CD4-positive, alpha-beta T cell treated with Interleukin-6 at 100 ng/mL for 8 hours (primary cell): ENCODE measurements around the gene PAPPA2.

Experiments used
- DNase-seq: peaks from one replicate; pipeline ENCODE4 v3.0.0-alpha.2; 2020; ENCODE audit warnings: mixed read lengths, low spot score

PAPPA2 gene

DNA sequence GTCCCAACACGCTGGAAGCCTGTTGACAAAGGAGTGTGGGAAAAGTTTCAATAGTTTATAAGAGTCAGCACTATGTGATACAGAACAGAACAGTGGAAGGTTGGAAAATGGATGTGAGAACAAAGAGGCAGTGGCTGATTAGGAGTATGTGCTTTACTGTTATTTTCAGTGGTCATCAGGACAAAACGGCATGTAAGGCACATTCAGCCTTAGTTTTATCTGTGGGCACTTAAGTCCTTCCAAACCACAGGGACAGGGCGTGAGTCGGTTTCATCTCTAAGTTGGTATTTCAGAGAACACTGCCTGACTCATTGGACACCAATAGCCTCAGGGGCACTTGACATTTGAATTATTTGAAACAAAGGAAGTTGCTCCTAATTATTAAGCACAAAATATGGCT, 394.7 kb downstream of the PAPPA2 start:
- no peak for DNase-seq

DNA sequence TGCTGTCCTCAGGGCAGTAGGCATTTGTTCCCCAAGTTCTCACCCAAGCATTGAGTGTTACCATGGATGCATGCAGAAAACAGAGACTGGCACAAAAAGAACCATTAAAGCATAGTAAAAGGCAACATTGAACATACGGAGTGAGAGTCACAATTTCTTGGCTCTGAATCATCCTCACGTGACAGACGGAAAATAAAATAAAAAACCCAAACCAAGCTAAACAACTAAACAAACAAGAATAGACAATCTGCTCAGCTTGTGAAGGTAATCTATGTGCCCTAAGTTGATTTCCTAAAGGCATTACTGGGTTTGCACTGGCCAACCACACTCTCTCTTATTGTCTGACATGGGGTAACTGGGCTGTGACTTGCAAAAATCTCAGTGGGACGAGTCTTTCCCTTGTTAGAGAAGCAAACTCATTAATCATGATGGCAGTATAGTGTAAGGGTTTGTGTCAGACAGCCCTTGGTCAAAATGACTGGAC, 395.5 kb downstream of the PAPPA2 start:
- DNase-seq: no peak

DNA sequence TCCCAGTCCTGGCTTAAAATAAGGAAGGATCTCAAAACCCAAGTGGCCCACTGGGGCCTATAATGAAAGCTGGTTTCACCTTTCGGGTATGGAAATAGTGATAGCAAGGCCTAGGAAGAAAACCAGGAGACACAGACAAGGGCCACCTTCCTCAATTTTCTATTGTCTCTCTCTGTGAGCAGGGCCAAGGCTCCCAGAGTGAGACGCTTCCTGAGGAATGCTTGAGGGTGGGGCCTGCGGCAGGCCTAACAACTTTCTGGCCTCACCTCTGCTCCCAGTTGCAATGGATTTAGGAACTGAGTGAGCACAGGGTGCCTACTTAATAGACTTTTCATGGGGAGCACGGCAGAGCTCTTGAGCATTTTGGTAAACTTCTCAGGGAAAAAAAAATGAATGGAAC, 400.6 kb downstream of the PAPPA2 start:
- no peak for DNase-seq

DNA sequence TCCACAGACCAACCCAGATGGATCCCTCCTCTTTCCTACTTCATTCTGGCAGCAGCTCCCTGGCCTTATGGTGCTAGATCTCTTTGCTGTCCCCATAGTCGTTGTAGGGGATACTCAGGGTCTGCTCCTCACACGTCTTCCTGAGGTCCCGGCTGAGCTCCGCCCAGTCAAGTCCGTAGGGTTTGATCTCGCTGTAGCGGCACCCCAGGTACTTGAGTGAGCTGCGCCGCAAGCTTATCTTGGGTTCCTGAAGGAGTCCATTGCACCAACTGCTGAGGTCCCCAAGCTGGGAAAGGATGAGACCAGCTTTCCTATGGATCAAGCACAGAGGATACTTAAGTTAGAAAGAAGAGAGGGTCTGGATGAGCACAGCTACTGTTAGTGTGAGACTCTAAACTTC, 401.2 kb downstream of the PAPPA2 start:
- DNase-seq: no peak

DNA sequence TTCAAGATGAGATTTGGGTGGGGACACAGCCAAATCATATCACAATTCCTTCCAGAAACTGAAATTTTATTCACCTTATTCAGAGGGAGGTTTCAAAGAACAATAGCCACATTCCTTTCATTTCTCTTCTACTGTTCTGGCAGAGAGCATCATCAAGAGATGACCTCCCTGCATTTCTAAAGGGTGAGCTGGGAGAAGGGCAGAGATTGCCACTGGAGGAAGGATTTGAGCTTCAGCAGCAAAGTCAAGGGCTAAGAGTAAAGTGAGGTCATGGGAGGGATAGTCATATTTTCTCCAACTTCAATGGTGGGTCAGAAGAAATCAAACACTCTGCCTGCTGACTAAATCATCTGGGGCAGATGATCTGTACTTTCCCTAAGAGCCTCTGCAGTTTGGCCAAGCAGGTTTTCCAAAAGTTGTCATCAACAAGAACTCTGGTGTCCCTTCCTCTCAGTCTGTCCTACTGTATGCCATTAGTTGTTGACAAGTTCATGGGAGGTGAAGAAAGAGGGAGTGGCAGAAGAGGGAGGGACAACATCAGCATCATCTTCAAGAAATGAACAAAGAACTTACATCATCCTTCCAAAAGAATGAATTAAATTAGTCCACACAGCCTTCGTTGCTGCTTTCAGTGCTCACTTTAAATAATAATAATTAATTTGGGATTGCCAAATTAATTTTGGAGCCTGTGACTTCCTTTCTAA, 403.2 kb downstream of the PAPPA2 start:
- DNase-seq: no peak

DNA sequence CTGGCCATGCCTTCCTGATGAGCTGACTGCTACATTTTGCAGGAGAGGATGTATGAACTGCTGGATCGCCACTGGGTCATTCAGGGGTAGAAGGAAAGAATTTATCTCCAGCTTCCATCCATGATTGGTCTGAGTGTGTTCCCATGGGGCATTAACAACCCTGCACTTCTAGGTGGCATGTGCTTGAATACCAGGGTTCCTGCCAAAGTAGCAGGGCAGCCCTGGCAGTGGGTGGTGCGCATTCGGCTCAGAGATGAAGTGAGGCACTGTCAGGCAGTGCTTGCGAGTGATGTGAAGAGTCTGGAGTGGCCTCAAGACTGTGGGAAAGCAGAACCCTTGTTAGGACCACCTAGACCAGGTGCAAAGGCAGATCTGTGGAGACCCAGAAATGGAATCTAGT, 406.6 kb downstream of the PAPPA2 start:
- no peak for DNase-seq

DNA sequence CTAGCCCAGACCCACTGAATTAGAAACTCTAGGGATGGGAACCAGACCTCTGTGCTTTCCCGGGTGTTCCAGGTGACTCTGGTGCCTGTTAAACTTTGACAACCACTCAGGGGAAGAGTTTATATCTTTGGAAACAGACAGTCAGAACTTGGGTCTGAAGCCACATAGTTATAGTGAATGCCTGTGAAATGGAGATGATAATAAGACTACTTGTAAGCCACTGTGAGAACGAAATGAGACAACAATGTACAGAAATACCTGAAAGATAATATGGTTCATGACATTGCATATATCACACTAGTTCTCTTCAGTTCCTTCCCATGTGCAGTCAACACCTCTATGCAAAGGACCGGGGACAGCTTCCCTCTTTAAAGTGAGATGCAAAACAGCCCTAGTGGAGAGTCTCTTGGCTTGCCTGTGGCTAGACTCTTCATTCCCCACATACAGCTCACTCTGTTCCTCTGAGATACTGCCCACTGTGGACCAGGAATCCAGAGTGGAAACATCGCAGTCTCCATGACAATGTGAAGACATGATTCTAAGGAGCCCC, 414.1 kb downstream of the PAPPA2 start:
- DNase-seq: no peak

DNA sequence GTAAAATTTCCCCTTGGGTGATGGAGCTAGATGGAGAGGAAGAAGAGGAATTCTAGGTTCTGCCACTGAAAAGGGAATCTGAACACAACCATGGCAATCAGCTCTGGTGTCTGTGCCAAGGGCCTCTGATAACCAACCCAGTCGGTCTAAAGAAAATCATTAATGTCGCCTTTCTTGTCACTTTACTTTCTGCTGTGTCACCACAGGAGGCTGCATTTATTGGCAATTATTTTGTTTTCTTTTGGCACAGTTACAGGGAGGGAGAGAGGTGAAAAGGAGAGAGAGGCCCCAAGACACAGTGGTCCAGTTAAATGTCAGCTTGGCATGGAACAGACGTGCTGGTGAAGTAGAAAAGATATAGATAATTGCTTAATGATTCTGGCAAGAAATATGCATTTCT, 414.6 kb downstream of the PAPPA2 start:
- no peak for DNase-seq

DNA sequence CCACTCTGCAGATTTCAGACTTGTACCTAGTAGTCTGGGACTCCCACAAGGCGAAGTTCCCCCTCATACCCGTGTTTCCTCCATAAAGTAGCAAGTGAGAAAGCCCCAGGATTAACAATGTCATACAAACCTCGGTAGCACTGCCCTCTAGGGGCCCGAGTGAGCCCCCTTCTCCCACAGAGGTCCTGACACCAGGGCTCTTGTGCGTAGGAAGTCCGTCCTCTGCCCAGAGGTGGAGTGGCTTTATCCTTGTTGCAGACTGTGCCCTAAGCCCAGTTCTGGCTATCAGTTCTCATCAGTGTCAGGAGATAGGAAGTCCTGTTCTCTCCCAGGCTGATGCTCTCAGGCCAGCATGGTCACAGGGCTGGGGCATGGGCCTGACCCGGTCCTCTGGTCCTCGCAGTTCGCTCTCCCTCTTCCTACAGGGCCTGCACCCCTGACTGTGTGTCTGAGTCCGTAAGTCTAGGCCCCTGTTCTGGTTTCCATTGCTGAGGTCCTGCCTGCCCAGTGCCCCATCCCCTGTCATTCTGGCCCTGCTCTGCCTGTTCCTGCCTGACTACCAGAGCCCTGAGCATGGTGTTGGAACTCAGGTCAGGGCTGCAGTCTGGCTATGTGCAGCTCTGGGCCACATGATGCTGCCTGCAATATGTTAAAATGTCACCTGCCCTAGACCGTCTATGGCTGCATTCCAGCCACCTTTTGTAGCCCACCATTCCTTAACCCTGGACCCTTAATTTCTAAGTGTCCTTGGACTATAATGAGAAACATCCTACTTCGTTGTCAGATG, 416.0 kb downstream of the PAPPA2 start:
- DNase-seq: no peak

DNA sequence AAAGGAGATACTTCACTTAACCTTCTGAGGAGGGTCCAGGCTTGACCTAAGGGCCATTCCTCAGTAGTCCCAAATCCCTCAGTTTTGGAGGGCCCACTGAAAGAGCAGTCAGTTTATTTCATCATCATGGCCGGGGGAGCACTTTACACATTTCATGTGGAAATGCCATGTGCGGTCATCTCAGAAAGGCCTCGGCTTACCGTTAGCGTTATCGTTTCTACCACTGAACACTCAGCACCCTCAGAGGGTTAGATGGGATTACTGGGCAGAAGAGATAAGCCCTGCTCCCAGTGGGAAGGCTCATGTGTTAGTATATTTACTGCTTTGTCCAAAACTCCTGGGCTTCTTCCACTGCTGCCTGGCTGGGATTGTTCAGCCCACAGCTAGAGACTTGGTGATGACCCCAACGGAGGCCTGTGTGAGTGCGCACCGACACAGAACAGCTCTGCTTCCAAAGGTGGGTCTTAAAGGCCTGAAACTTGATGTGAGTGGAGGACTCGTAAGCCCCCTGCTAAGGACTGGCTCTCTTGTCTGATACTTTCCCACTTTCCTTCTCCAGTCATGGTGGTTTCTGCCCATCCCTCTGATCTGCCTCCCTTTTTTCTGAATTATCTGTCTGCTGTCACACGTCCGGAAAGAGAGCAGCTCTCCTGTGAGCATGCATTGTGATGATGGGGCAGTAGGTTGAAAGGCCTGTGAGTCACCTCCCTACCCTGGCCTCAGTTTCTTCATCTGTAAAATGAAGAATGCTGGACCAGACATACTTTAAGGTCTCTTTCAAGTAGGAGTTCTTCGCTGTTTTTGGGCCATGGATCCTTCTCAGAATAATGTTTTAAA, 417.0 kb downstream of the PAPPA2 start:
- DNase-seq: no peak

DNA sequence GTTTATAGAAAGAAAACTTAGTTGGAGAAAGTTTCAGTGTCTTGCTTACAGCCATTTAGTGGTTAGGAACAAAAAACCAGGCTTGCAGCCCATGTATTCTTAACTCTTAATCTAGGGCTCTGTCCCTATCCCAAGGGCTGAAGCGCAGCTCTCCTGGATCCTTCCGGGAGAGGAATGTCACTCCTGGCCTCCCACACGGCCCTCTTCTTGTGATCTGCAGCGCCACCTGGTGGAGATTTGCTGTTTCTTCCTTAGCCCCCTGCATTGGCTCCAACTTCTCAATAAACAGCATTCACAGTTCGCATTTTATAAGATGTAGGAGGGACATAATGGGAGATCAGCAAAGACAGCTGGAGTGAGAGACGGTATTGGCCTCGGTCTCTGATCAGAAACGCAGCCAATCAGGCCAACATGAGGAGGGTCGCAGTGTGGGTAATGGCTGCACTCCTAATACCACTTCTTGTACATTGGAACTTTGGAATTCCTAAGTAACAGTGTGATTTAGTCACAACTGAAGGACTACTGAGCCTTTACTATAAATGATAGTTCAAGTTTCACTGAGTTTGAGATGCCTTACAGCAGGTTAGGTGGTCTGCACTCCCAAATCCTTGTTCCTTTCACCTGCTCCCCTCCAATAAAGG, 418.1 kb downstream of the PAPPA2 start:
- no peak for DNase-seq

DNA sequence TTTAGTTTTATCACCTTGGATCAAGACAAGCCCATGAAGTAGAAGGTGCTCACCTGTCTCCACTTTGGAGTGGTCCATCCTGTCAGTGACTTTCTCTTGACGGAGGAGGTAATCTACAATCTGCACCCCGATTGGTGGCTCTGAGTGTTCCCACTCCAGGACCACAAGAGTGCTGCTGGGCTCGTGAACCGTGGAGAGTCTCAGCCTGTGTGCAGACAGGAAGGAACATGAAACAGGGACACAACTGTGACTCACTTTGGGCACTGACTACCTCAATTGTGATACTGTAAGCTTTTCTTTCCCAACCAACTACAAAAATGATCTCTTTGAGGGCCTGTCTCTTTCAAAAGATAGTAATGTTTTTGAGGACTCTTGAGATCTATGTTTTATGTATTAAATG, 421.3 kb downstream of the PAPPA2 start:
- no peak for DNase-seq

DNA sequence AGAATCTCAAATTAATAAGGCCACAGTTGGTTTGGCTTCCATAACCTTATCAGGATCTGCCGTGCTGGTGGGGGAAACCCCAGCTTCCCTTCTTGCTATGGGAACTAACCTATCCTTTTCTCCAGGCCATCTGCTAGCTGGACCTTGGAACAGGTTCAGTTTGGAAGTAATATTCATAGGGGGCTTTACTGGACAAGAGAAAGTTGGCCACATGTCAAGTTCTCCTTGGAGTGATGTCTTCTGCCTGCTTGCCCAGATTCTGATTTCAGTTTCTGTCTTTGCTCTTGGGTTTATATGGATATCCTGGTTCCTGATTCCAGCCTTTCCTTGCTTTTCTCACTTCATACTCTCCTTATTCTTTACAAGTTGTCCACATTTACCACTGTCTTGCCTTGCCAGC, 421.9 kb downstream of the PAPPA2 start:
- DNase-seq: no peak

DNA sequence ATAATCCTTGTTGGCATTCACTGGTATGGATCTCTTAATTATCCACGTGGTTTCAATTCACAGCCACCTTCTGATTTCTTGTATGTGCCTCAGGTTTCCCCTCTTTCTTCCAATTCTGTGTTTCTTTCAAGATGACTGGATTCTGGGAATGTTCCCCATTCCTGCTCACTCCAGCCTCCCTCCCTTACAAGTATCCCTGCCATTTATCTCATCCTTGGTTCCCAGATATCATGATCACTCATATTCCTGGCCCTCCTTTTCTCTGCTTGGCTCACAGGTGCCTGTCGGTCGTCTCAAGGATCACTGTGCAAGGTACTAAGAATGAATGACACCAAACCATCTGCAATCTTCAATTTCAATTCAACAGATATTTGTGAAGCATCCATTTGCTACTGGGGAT, 422.4 kb downstream of the PAPPA2 start:
- no peak for DNase-seq

DNA sequence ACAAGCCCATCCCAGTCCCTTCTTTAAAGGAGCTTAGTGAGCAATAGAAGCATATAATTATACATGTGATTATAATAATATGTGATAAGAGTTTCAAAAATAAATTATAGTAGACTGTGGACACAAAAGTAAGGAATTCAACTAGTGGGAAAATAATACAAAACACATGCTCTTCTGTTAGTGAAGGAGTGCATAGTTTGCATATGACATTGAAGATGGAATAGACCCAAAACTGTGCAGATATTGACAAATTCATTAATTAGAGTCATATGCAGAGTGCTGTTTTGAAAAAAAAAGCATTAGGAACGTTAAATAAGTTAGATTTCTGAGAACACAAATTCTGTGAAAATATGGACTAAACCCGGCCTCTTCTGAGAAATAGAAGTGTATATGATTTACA, 422.8 kb downstream of the PAPPA2 start:
- DNase-seq: no peak

DNA sequence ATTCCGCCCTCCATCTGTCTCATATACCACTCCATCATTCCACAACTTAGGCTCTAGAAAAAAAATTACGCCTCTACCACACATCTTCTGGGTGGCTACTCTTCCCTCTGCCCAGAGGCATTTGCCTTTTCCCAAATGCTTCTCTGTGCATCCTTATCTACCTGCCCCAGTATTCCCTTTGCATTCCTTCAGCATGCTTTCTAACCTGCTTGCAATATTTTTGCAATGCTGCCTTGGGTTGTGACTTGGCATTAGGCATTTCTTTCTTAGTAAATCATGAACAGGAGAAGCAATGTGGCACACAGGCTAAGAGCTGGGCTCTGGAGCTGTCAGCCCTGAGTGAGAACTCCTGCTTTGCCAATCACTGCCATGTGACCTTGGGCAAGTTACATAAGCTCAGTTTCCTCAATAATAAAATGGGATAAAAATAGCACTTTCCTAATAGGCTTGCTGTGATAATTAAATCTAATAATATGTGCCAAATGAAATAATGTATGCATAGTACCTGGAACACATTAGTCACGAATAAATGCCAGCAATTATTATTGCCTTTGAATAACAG, 425.6 kb downstream of the PAPPA2 start:
- no peak for DNase-seq

DNA sequence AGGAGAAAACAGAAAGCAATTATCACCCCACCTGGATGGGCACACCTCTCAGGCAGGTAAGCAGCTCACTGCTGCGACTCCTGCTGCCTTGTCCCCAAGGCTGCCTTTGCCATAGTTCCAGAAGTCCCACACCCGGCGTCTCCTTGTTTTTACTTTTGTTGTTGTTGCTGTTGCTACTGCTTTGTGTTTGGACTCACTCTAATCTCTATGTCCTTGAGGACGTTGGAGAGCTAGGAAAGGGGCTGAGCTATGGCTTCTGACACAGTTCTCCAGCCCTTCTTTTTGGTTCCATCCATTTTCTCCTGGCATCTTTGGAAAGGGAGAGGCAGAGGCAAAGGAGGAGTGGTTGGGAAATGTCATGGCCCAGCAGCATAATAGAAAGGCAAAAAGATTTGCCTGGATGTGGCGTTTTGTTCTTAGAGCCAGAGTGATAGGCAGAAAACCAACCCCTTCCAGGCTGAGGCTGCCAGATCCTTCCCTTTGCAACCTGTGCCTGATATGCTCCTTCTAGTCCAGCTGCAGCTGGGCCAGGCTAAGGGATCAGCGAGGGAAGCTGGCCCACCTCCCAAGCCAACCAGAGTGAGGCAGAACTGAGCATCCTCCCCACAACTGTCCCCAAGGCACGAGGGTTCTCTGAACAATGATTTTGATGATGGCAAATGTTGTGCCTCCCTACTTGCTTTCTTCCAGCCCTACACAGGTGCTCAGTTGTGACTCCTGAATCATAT, 430.8 kb downstream of the PAPPA2 start:
- DNase-seq: no peak

DNA sequence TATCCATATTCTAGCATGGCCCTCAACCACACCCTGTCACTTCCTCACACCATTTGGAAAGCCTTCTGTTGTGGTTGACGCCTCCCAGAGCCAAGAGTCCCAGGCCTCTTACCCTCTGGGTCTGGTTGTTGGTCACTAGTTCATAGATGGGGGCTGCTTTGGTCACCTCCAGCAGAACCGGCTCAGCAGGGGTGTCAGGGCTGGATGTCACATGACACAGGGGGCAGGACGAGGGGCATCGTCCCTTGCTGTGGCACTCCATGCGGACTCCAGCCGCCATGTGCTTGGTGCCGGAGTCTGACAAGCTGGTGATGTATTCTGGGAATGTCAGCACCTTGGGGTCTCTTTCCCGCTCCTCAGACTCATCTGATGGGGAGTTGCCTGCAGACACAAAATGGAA, 431.5 kb downstream of the PAPPA2 start:
- no peak for DNase-seq
